Aorta (tissue), 5 donors: Measurements from ENCODE around the gene PPIL6. TPM values are rescaled to one million over a fixed set of nuclear protein-coding genes. Genes with fewer than 3 reads are reported as not detected.
A peak's percentile ranks its signal among the peaks of the same experiment; 100 is the strongest.

Experiments used
- ATAC-seq: fragments of 200-7000 bp; cut with Tn5 transposase; one replicate; pipeline ENCODE4 v1.9.1; 2022; ENCODE audit warnings: moderate library complexity; ENCODE audit not compliant: low FRiP score
- DNase-seq, 2 donors: peaks; one replicate each; pipeline ENCODE4 v3.0.0-alpha.2; 2020
- H3K27ac ChIP-seq, 2 donors: one replicate each; pipeline ENCODE4 v1.5.1; 2013; ENCODE audit warnings: low read length in 2 of 2, mild to moderate bottlenecking in 2 of 2, moderate library complexity in 2 of 2, control low read depth in 1 of 2, inconsistent platforms in 1 of 2, low read depth in 1 of 2
- H3K27me3 ChIP-seq, 2 donors: one replicate each; pipeline ENCODE4 v1.6.1; 2013; ENCODE audit warnings: control low read depth in 1 of 2, low read length in 1 of 2, mild to moderate bottlenecking in 1 of 2, moderate library complexity in 1 of 2; ENCODE audit not compliant: insufficient read depth in 2 of 2, control insufficient read depth in 1 of 2
- H3K36me3 ChIP-seq, 2 donors: one replicate each; pipeline ENCODE4 v1.6.1; 2013; ENCODE audit warnings: control low read depth in 1 of 2, low read length in 1 of 2, mild to moderate bottlenecking in 1 of 2; ENCODE audit not compliant: insufficient read depth in 2 of 2, control insufficient read depth in 1 of 2
- H3K4me1 ChIP-seq, 2 donors: one replicate each; pipeline ENCODE4 v1.6.1; 2013; ENCODE audit warnings: low read length in 2 of 2, control low read depth in 1 of 2, mild to moderate bottlenecking in 1 of 2, moderate library complexity in 1 of 2; ENCODE audit not compliant: insufficient read depth in 2 of 2, control insufficient read depth in 1 of 2
- H3K4me3 ChIP-seq, 2 donors: one replicate each; pipeline ENCODE4 v1.5.1; 2013; ENCODE audit warnings: low read length in 2 of 2, control low read depth in 1 of 2, mild to moderate bottlenecking in 1 of 2
- H3K9me3 ChIP-seq: one replicate; pipeline ENCODE4 v1.6.1; 2013; ENCODE audit warnings: mild to moderate bottlenecking, low read length; ENCODE audit not compliant: control insufficient read depth
- WGBS, 2 donors: extraction: QIAGEN DNeasy Blood & Tissue Kit; methylation state at CpG; one replicate each; pipeline ENCODE4 v1.1.7; 2013; 5-methylcytosine and 5-hydroxymethylcytosine counted together
- intact Hi-C, 2 donors: fragments of 100-400 bp; cut with DNase I; formaldehyde crosslinking; loops; one replicate each; pipeline versions ENCODE4 v1.14.2 to v1.15.0; 2022
- polyA plus RNA-seq, 2 donors: library from polyadenylated mRNA; stranded (reverse); fragments of 200-250 nt; gene quantifications; one replicate each; pipeline ENCODE4 v1.2.3, GENCODE V29; 2013
- total RNA-seq, 2 donors: library from RNA; stranded (reverse); fragmentation: NEBNext Ultra II Directional; extraction: Animal tissue kit (Norgen Biotek cat#: 25700); gene quantifications; one replicate each; pipeline ENCODE4 v1.2.1, GENCODE V29; 2021
- donor health status: healthy with polysubstance abuse.
- donor health status: Bipolar disorder and iron deficiency.
- donor health status: DM: no; HTN: no; CAD: no.
- donor health status: DM: no; HTN: no; CAD: no.
- donor health status: DM: yes; HTN: yes; CAD: no.

Gene PPIL6
- total and polyA plus RNA-seq, 4 donors: 1.0 to 2.7 (median 1.6) TPM

DNA sequence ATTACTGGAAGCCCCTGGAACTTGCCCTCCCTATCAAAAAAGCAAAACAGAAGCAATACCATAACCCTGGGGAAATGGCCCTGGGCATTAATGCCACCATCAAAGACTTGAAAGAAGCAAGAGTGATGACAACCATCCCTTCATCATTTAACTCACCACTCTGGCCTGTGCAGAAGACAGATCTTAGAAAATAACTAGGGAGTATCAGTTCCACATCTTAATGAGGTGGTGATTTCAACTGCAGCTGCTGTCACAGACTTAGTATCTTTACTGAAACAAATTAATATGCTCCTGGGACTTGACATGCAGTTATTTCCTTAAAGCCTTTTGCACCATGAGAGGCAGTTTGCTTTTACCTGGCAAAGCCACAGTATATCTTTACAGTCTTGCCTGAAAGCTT lies 82.2 kb downstream of the PPIL6 start:
- no peaks in the 10 kb centered on the region for H3K4me1 ChIP-seq
- DNase-seq: no peak
- no peak overlapping the region for H3K27ac ChIP-seq
- peaks cover 16 to 18% of the 10 kb centered on the region in 2 donors for H3K36me3 ChIP-seq
- no peak overlapping the region for H3K4me3 ChIP-seq
- H3K27me3 ChIP-seq: no peaks in the 10 kb centered on the region
- ATAC-seq: no peak
- intact Hi-C loops: no loop called here
- peaks cover 3% of the 10 kb centered on the region for H3K9me3 ChIP-seq

DNA sequence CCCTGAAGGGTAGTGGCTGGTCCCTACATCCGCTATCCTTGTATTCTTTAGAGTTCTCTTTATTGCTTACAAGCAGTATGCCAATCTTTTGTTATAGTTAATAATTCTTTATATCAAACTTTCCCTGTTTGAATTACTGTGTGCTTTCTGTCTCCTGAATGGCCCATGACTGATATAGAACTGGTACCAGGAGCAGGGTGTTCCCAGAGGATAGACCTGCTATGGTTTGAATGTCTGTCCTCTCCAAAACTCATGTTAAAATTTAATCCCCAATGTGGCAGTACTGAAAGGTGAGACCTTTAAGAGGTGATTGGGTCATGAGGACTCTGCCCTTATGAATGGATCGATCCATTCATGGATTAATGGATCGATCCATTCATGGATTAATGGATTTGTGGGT lies 84.2 kb downstream of the PPIL6 start:
- Histone ChIP-seq H3K4me3 (no peak overlapping the region), H3K27ac (no peak overlapping the region), H3K36me3 (peaks cover 13 to 16% of the 10 kb centered on the region in 2 donors), H3K27me3 (no peaks in the 10 kb centered on the region), H3K4me1 (no peaks in the 10 kb centered on the region), H3K9me3 (peaks cover 3% of the 10 kb centered on the region)
- 99% methylated on average over 3 of the region's 3 CpGs for WGBS, 2 donors
- intact Hi-C loops: no loop called here
- ATAC-seq: no peak
- DNase-seq: no peak

DNA sequence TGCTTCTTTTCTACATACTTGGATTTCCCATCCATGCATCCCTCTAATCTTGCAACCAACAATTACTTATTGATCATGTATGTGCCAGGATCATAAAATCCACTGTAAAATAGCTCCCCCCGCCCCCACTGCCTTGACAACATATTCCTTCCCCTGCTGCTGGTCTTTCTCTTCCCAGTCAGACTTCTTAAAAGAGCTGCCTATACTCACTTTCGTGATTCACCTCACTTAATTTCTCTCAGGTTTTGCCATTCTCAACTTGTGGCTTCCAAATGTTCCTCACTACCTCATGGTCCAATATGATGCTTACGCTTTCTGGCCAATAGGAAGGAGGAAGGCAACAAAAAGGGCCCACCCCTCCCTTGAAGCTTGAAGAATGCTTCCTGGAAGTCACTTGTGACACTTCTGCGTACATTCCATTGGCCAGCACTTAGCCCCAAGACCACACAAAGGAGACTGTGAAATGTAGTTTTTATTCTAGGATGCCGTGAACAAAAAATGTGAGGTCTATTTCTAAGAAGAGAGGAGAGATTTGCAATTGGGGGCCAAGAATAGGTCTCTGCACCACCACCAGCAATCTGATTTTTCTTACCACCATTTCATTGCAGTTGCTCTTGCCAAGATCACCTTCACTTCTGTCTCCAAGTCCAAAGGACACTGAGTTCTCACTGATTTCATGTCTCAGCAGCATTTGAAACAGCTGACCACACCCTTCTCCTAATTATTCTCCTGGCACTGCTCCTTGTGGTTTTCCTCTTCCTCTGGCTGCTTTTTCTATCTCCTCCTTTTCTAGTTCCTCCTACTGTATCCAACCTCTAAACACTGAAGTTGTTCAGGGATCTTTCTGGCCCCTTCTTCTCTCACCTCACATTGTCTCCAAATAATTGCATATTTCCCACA lies 88.9 kb downstream of the PPIL6 start:
- Histone ChIP-seq H3K4me3 (no peak overlapping the region), H3K27ac (no peak overlapping the region), H3K36me3 (peaks cover 0 to 1% of the 10 kb centered on the region in 2 donors), H3K27me3 (no peaks in the 10 kb centered on the region), H3K9me3 (peaks cover 2% of the 10 kb centered on the region), H3K4me1 (no peaks in the 10 kb centered on the region)
- DNase-seq (no peak), ATAC-seq (no peak)
- 96 to 97% methylated on average over 5 of the region's 5 CpGs for WGBS, 2 donors
- intact Hi-C loops: no loop called here

DNA sequence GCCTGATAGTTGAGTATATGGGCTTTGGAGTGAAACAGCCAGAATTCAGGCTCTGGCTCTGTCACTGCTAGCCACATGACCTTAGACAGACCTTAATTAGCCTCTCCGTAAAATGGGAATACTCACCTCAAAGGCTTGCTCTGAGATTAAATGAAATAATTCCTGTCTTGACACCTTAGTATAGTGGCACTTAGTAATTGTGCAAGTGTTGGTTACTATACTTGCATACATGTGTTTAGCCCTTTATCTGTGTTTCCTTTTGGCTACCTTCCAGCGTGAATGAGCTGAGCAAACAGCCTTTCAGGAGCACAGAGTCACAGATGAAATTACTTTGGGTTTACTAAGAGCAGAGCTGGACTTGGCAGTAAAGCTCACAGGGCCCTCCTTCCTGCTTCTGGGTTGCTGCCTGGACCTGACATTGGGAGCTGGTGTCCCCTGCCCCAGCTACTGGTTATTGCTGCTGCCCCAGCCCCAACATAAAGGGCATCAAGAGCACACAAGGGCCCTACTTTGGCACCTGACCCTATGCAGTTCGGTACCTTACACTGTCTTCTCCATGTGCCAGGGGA lies 90.9 kb downstream of the PPIL6 start:
- no peak overlapping the region for H3K4me3 ChIP-seq

DNA sequence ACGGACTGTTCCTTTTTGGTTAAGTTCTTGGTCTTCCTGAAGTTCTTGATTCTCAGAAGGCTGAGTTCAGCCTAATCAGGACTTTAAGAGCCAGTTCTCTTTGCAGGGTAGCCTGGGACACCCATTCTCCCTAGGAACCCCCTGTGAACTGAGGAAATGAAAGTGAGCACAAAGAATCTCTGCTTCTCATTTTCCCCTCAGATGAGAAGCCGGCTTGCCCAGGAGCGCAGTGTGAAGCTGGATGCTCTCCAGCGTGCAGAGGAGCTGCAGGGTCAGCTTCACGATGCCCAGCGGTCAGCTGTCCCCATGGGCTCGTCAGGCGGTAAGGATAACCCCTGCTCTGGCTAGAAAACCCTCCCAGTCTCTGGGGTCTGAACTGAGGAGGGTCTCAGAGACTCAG lies 92.2 kb downstream of the PPIL6 start:
- no peaks in the 10 kb centered on the region for H3K9me3 ChIP-seq
- no peak for ATAC-seq
- intact Hi-C loops: no loop called here

More for the DNA sequence above, 90.9 kb downstream of the PPIL6 start:
- WGBS, 2 donors: 48 to 55% methylated on average over 3 of the region's 3 CpGs
- DNase-seq: no peak
- Histone ChIP-seq H3K36me3 (no peaks in the 10 kb centered on the region), H3K4me1 (no peaks in the 10 kb centered on the region), H3K27me3 (no peaks in the 10 kb centered on the region), H3K27ac (peak overlapping the region in 1 of 2 donors; percentile 34), H3K9me3 (no peaks in the 10 kb centered on the region)
- intact Hi-C loops: no loop called here
- ATAC-seq: peak; percentile 16

DNA sequence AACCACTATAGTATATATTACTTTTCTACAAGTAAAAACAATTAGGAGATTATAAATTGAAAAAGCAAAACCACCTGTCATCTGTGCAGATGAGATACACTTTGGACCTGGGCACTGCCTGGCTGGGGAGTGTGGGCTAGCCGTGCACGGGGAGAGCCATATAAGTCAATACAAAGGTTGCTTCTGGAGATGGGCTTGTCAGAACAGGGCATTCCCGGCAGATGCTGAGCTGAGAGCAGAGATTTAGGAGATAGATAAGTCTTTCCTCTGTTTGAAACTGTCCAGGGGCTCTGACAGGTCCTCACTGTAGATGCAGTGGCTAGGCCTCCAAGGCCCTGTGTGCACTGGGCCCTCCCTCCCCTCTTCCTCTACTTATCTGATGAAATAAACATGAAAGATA lies 92.6 kb downstream of the PPIL6 start:
- Histone ChIP-seq H3K27ac (no peak overlapping the region), H3K4me1 (no peaks in the 10 kb centered on the region), H3K36me3 (no peaks in the 10 kb centered on the region), H3K27me3 (no peaks in the 10 kb centered on the region), H3K9me3 (no peaks in the 10 kb centered on the region), H3K4me3 (no peak overlapping the region)
- 88 to 91% methylated on average over 3 of the region's 3 CpGs for WGBS, 2 donors
- DNase-seq: no peak
- no peak for ATAC-seq
- intact Hi-C loops: no loop called here

More for the DNA sequence above, 92.2 kb downstream of the PPIL6 start:
- DNase-seq: peak in 1 of 2 donors; percentile 53
- no peak overlapping the region for H3K4me3 ChIP-seq
- WGBS, 2 donors: 91 to 95% methylated on average over 8 of the region's 8 CpGs
- no peak overlapping the region for H3K27ac ChIP-seq
- H3K4me1 ChIP-seq: no peaks in the 10 kb centered on the region
- no peaks in the 10 kb centered on the region for H3K36me3 ChIP-seq
- no peaks in the 10 kb centered on the region for H3K27me3 ChIP-seq

DNA sequence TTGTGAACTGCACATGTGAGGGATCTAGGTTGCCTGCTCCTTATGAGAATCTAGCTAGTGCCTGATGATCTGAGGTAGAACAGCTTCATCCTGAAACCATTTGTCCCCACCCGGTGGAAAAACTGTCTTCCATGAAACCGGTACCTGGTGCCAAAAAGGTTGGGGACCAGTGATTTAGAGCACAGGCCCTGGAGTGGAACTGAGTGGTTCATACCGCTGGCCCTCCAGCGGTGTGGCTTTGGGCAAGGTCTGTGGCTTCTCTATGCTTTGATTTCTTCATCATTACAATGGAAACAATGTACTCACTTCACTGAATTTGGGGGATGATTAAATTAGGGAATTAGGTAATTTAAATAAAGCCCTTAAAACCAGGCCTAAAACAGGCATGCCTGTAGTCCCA lies 94.4 kb downstream of the PPIL6 start:
- H3K9me3 ChIP-seq: no peaks in the 10 kb centered on the region
- intact Hi-C loops: no loop called here
- H3K4me3 ChIP-seq: no peak overlapping the region
- no peaks in the 10 kb centered on the region for H3K36me3 ChIP-seq
- DNase-seq (no peak), ATAC-seq (no peak)
- H3K27ac ChIP-seq: no peak overlapping the region
- 87 to 93% methylated on average over 4 of the region's 4 CpGs for WGBS, 2 donors
- H3K27me3 ChIP-seq: no peaks in the 10 kb centered on the region
- no peaks in the 10 kb centered on the region for H3K4me1 ChIP-seq

DNA sequence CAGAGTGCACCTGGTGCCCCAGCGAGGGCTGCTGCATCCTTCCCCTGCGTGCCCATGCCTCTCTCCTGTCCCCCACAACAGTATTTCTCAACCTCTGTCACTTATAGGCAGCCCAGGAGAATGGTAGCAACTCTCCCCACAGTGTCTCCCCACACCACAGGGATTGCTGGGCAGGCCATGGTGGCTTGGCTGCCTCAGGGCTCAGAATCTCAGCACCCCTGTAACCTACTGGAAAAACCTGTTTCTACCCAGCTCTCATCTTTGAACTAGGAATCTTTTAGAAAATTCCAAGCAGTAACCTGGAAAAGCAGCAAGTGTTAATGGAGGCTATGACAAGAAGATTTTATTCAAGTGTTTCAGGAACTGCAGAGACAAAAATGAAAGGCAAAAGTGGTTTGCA lies 96.2 kb downstream of the PPIL6 start:
- intact Hi-C loops: no loop called here
- Histone ChIP-seq H3K36me3 (no peaks in the 10 kb centered on the region), H3K4me3 (no peak overlapping the region), H3K27me3 (no peaks in the 10 kb centered on the region), H3K27ac (no peak overlapping the region), H3K4me1 (no peaks in the 10 kb centered on the region), H3K9me3 (no peaks in the 10 kb centered on the region)
- DNase-seq (no peak), ATAC-seq (no peak)
- 90 to 100% methylated on average over 2 of the region's 2 CpGs for WGBS, 2 donors

DNA sequence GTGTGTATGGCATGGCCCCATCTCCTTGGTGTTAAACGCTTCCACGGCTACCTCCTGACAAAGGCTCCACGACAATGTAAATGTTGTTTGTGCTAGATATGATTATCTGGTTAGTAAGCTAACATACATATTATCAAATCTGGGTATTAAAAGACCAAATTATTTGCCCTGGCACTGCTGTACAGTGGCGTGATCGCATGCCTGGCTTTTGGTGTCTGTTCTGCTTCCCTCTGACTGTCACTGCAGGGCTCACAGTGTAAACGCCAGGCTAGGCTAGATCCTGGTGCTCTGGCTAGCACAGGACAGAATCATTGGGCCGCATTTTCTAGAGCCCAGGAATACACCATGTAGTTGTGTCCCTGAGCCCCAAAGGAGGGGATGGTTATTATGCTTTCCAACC lies 96.9 kb downstream of the PPIL6 start:
- Histone ChIP-seq H3K4me3 (no peak overlapping the region), H3K27ac (no peak overlapping the region), H3K36me3 (no peaks in the 10 kb centered on the region), H3K4me1 (no peaks in the 10 kb centered on the region), H3K9me3 (no peaks in the 10 kb centered on the region), H3K27me3 (no peaks in the 10 kb centered on the region)
- ATAC-seq (no peak), DNase-seq (no peak)
- intact Hi-C loops: no loop called here
- whole genome bisulfite sequencing, 2 donors: 56 to 84% methylated on average over 7 of the region's 7 CpGs
